Coronary artery (tissue), 2 donors: Measurements from ENCODE around the gene PAPOLA.

Source experiments
- DNase-seq: peaks from one replicate; pipeline ENCODE4 v3.0.0-alpha.2; 2017; ENCODE audit warnings: low spot score
- H3K27ac ChIP-seq, 2 donors: fragments of 200-600 bp; sonication (generic); one replicate each; pipeline ENCODE4 v1.5.1; 2016 to 2019
- H3K4me3 ChIP-seq: fragments of 200-600 bp; sonication (generic); 2 replicates; pipeline ENCODE4 v1.5.1; 2016; ENCODE audit warnings: mild to moderate bottlenecking, moderate library complexity
- TF ChIP-seq, protein P1 (sequence below): fragments of 200-600 bp; sonication (generic); IDR thresholded peaks from one replicate; pipeline ENCODE4 v1.5.1; 2019; ENCODE audit warnings: antibody characterized with exemption

The PAPOLA gene

DNA sequence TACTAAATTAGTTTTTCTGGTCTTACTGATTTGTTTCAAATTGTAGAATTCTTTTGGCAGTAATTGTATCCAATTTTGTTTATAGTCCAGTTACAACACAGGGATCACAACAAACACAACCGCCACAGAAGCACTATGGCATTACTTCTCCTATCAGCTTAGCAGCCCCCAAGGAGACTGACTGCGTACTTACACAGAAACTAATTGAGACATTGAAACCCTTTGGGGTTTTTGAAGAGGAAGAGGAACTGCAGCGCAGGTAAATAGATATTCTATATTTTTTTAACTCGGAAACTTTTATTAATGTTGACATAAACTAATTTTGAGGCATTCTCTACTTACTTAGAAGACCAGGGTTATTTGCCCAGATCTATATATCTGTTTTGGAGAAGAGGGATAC is 17.8 kb downstream of the PAPOLA start:
- no peak overlapping the region for H3K27ac ChIP-seq
- no peak overlapping the region for H3K4me3 ChIP-seq
- no peak for DNase-seq
- TF ChIP-seq, protein P1, sequence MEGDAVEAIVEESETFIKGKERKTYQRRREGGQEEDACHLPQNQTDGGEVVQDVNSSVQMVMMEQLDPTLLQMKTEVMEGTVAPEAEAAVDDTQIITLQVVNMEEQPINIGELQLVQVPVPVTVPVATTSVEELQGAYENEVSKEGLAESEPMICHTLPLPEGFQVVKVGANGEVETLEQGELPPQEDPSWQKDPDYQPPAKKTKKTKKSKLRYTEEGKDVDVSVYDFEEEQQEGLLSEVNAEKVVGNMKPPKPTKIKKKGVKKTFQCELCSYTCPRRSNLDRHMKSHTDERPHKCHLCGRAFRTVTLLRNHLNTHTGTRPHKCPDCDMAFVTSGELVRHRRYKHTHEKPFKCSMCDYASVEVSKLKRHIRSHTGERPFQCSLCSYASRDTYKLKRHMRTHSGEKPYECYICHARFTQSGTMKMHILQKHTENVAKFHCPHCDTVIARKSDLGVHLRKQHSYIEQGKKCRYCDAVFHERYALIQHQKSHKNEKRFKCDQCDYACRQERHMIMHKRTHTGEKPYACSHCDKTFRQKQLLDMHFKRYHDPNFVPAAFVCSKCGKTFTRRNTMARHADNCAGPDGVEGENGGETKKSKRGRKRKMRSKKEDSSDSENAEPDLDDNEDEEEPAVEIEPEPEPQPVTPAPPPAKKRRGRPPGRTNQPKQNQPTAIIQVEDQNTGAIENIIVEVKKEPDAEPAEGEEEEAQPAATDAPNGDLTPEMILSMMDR, result no peak

DNA sequence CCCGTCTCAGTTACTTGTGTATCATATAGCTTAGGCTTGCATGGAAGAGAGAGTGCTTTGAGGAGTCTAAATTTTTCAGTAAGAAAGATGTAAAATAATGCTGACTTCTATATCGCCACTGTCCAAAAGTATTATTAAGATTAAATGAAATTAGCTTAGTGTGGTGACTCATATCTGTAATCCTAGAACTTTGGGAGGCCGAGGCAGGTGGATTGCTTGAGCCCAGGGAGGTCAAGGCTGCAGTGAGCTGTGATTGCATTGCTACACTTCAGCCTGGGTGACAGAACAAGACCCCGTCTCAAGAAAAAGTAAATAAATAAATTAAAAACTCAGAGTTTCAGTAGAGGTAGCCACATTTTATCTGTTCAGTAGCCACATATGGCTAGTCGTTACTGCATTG is 23.3 kb downstream of the PAPOLA start:
- Histone ChIP-seq H3K27ac (no peak overlapping the region), H3K4me3 (no peak overlapping the region)
- no peak for DNase-seq
- TF ChIP-seq, protein P1, result no peak

DNA sequence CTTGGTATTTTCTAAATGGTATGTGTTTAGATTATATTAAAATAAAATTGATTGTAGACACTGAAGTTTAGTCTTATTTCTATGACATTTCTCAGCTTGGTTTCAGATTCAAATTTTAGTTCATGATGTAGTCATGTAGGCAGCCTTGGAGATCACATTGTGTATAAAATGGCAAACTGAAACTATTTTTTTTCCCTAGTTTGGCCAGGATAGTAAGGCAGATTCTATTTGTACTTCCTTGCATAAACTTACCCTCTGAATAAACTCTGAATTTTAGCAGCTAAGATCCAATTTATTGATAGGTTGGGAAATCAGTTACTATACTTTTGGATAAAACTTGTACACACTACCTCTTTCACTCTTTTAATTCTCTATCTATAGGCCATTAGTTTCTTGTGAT is 30.4 kb downstream of the PAPOLA start:
- TF ChIP-seq, protein P1, result no peak
- no peak overlapping the region for H3K27ac ChIP-seq
- H3K4me3 ChIP-seq, result no peak overlapping the region
- no peak for DNase-seq

DNA sequence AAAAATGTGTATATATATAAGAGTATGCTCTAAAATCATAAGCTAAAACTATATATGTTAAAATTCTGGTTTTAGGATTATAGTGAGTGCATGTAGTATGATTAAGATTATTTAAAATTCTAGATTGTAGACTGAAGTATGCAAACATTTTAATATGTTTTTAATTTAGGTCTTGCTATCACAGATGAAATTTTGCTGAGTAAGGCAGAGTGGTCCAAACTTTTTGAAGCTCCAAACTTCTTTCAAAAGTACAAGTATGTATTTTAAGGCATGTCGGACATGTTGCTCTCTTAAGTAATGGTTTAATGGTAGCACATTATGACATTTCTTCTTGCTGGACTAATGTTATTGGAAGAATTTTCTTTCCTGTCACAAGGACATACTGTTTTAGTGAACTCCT is 34.6 kb downstream of the PAPOLA start:
- TF ChIP-seq, protein P1, result no peak
- H3K27ac ChIP-seq, result no peak overlapping the region
- no peak overlapping the region for H3K4me3 ChIP-seq
- no peak for DNase-seq

DNA sequence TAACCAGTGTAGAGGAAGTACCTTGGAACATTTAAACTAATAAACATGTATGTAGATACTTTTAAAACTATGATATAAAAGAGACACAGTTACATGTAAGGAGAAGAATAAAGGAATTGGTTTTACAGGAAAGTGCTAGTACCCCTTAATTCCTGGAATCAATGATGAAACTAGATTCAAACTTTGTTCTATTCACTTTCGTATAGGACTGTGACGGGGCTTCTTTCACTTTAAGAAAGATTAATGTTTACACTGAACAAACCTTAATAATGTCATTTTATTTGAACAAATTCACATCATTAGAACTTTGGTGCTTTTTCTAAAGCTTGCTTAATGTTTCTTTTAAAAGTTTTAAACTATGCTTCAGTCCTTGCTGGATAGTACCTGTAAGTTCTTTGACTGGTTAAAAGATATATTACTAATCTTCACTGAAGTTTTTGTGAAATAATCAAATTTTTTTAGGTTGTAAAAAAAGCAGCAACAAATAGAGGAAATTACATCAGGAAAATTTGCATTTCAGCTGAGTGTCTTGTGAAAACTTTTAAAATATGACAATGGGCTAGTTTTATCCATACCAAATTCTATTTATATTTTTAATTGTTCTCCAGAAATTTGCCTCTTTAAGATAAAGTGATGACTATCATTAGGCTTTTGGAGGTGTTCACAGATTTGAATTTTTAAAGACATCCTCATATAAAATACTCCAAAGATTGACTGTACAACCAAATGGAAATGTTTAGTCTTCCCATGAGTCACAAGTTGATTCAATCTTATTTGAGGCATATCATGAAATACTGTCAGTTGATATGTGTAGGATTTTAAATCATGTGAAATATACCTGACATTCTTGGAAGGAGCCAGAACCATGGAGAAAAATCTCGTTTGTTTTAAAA is 36.2 kb downstream of the PAPOLA start:
- TF ChIP-seq, protein P1, result no peak
- no peak overlapping the region for H3K4me3 ChIP-seq
- no peak for DNase-seq
- no peak overlapping the region for H3K27ac ChIP-seq

DNA sequence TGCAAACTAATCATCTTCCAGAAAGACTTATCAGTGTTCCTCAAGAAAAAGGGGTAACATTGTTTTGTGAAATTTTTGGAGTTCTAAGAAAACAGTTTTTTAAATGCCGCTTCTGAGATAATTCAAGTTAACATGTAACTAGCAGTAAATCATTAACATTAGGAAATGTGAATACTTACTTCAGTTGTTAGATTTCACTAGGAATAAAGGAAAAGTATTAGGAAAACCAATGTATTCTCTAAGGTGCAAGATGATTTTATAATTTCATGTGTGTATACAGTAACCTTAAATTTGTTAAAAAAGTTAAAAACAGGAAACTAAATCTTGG is 36.8 kb downstream of the PAPOLA start:
- DNase-seq, result no peak
- Histone ChIP-seq H3K27ac (no peak overlapping the region), H3K4me3 (no peak overlapping the region)
- TF ChIP-seq, protein P1, result no peak

DNA sequence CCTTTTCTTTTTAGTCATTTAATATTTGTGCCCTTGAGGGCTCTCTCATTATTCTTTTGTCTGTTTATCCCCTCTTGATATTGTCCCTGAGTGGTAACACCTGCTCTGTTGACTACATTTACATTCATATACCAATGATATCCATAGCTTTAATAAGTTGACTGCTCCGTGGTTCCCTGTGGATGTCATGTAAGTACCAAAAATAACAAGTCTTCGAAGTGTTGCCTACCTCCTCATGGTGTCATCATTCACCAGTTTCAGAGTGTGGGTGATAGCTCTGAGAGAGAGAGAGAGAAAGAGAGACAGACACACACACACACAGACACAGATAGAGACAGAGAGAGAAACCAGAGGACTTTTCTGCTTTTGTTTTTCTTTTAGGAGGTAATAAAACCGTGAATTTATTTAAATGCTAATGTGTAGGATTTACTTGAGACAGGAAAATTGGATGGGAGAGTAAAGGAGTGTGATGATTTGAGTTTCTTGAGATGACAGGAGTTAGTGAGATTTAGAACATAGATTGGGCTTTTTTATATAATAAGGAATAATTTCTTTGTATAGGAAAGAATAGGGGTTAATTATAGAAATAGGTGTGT is 52.2 kb downstream of the PAPOLA start:
- DNase-seq, result no peak
- Histone ChIP-seq H3K27ac (no peak overlapping the region), H3K4me3 (no peak overlapping the region)
- TF ChIP-seq, protein P1, result no peak
